ENCODE results near the gene ELAVL1. TPM values are rescaled to one million over a fixed set of nuclear protein-coding genes. Genes with fewer than 3 reads are reported as not detected.
A peak's percentile ranks its signal among the peaks of the same experiment; 100 is the strongest.

The ELAVL1 gene
- total RNA-seq, 1 donor from 2014 or later, result 67.9 TPM

GRCh38 chr19:7921967-7922835 lies 83.2 kb downstream of the ELAVL1 start:
- no peaks in the 10 kb centered on the region for H3K27me3 Mint-ChIP-seq (ENCODE audit: low read depth)
- peaks cover 42% of the 10 kb centered on the region for H3K4me1 Mint-ChIP-seq (ENCODE audit: low read depth)
- no peaks in the 10 kb centered on the region for H3K36me3 Mint-ChIP-seq (ENCODE audit: low read depth)
- DNase-seq (ENCODE audit: low spot score), result peak; percentile 89
- H3K27ac Mint-ChIP-seq (ENCODE audit: unreplicated experiment), result peak overlapping the region; percentile 32
- no peaks in the 10 kb centered on the region for H3K9me3 Mint-ChIP-seq (ENCODE audit: low read depth)
- H3K4me3 Mint-ChIP-seq (ENCODE audit: unreplicated experiment), result peak overlapping the region; percentile 59
- TF ChIP-seq CTCF (IDR thresholded peaks at IDR 0.05), result no peak

- no peaks in the 10 kb centered on the region for H3K27me3 Mint-ChIP-seq (ENCODE audit: low read depth)
- peak; percentile 85 for DNase-seq (ENCODE audit: low spot score)
- no peaks in the 10 kb centered on the region for H3K9me3 Mint-ChIP-seq (ENCODE audit: low read depth)
- peak overlapping the region; percentile 82 for H3K4me3 Mint-ChIP-seq (ENCODE audit: unreplicated experiment)
- H3K36me3 Mint-ChIP-seq (ENCODE audit: low read depth), result no peaks in the 10 kb centered on the region
- no peak for TF ChIP-seq CTCF (IDR thresholded peaks at IDR 0.05)
- H3K4me1 Mint-ChIP-seq (ENCODE audit: low read depth), result peaks cover 44% of the 10 kb centered on the region
- peak overlapping the region; percentile 95 for H3K27ac Mint-ChIP-seq (ENCODE audit: unreplicated experiment)
Measured at GRCh38 chr19:7921302-7921966, 84.0 kb downstream of the ELAVL1 start.

GRCh38 chr19:7920519-7921301 lies 84.7 kb downstream of the ELAVL1 start:
- H3K36me3 Mint-ChIP-seq (ENCODE audit: low read depth), result no peaks in the 10 kb centered on the region
- no peak for TF ChIP-seq CTCF (IDR thresholded peaks at IDR 0.05)
- H3K4me1 Mint-ChIP-seq (ENCODE audit: low read depth), result peaks cover 44% of the 10 kb centered on the region
- H3K27me3 Mint-ChIP-seq (ENCODE audit: low read depth), result no peaks in the 10 kb centered on the region
- peak overlapping the region; percentile 95 for H3K27ac Mint-ChIP-seq (ENCODE audit: unreplicated experiment)
- H3K9me3 Mint-ChIP-seq (ENCODE audit: low read depth), result no peaks in the 10 kb centered on the region
- peak; percentile 98 for DNase-seq (ENCODE audit: low spot score)
- H3K4me3 Mint-ChIP-seq (ENCODE audit: unreplicated experiment), result peak overlapping the region; percentile 82

GRCh38 chr19:7919610-7920518 lies 85.6 kb downstream of the ELAVL1 start, which contains the start of gene SNAPC2:
Gene SNAPC2 (plus strand): TSS chr19:7920338. CDS start chr19:7920367, 29 bp downstream.
- H3K27me3 Mint-ChIP-seq (ENCODE audit: low read depth), result no peaks in the 10 kb centered on the region
- H3K36me3 Mint-ChIP-seq (ENCODE audit: low read depth), result no peaks in the 10 kb centered on the region
- H3K4me1 Mint-ChIP-seq (ENCODE audit: low read depth), result peaks cover 48% of the 10 kb centered on the region
- peak within 1 kb of the TSS; percentile 95 for H3K27ac Mint-ChIP-seq (ENCODE audit: unreplicated experiment)
- peak within 1 kb of the TSS; percentile 82 for H3K4me3 Mint-ChIP-seq (ENCODE audit: unreplicated experiment)
- no peaks in the 10 kb centered on the region for H3K9me3 Mint-ChIP-seq (ENCODE audit: low read depth)
- TF ChIP-seq CTCF (IDR thresholded peaks at IDR 0.05), result peak; percentile 44
- peak; percentile 98 for DNase-seq (ENCODE audit: low spot score)

Measured in chondrocyte (in vitro differentiated cells).